ENCODE results near the gene WDR54.

GRCh38 chr2:74428675-74429074, 7.1 kb downstream of the WDR54 start:
- TF ChIP-seq EZH2 (IDR thresholded peaks at IDR 0.05): no peak
- TF ChIP-seq POLR2AphosphoS5 (IDR thresholded peaks at IDR 0.05; ENCODE audit: borderline replicate concordance, low read depth, low read length): no peak
- no peak for TF ChIP-seq FOXP2 (optimal IDR thresholded peaks at IDR 0.05; ENCODE audit: control extremely low read depth, extremely low read length, insufficient read depth)

Data from SK-N-MC (cell line).